GM10248 (cell line): Measurements from ENCODE around the gene CENPM.

Experiments used
- CTCF ChIA-PET: fragments of 300-600 bp; sonication (Branson Sonifier 250); formaldehyde crosslinking; extraction: SDS; loops from one replicate; lab custom pipeline; 2021; ENCODE audit warnings: antibody characterized with exemption; lab: Yijun Ruan, JAX
- POLR2A ChIA-PET: fragments of 350-650 bp; sonication (Branson Sonifier 250); formaldehyde crosslinking; extraction: SDS; loops from one replicate; lab custom pipeline; 2020; ENCODE audit warnings: antibody characterized with exemption; lab: Yijun Ruan, JAX
- DNase-seq: peaks from one replicate; pipeline ENCODE4 v3.0.0; 2012; ENCODE audit errors: extremely low spot score
- TF ChIP-seq, protein P1 (sequence below): IDR thresholded peaks from 2 replicates; pipeline ENCODE4 v1.5.1; 2012; ENCODE audit warnings: mild to moderate bottlenecking, low read depth; ENCODE audit errors: extremely low read depth, missing control alignments, control extremely low read depth

The CENPM gene

DNA sequence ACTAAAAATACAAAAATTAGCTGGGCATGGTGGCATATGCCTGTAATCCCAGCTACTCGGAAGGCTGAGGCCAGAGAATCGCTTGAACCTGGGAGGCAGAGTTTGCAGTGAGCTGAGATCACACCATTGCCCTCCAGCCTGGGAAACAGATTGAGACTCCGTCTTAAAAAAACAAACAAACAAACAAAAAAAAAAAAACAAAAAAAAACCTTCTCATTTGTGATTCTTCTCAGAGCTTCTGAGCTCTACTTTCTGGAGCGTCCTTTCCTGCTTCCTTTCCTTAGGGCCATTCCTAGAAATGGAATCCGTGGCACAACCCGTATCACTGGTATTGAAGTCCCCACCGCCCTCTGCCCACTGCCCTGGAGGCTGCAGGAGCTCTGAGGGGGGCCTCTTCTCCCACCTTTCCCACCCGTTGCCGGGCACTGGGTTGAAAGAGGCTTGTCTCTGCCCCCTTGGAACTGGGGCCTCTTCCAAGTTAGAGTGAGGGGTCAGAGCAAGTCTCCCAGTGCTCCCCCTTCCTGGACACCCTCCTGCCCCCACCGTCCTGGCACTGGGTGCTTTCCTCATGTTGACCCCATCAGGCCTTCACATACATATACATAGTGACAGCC is 30.1 kb downstream of the CENPM start:
- CTCF ChIA-PET: interaction anchor here (1.0 to 7.4 kb wide), 6 partner anchors 8 to 219 kb away, joined by 3 to 46 read pairs (median 4); partner anchors contain the start of gene TNFRSF13C
- TF ChIP-seq, protein P1, sequence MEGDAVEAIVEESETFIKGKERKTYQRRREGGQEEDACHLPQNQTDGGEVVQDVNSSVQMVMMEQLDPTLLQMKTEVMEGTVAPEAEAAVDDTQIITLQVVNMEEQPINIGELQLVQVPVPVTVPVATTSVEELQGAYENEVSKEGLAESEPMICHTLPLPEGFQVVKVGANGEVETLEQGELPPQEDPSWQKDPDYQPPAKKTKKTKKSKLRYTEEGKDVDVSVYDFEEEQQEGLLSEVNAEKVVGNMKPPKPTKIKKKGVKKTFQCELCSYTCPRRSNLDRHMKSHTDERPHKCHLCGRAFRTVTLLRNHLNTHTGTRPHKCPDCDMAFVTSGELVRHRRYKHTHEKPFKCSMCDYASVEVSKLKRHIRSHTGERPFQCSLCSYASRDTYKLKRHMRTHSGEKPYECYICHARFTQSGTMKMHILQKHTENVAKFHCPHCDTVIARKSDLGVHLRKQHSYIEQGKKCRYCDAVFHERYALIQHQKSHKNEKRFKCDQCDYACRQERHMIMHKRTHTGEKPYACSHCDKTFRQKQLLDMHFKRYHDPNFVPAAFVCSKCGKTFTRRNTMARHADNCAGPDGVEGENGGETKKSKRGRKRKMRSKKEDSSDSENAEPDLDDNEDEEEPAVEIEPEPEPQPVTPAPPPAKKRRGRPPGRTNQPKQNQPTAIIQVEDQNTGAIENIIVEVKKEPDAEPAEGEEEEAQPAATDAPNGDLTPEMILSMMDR: no peak
- POLR2A ChIA-PET: interaction anchor here (0.5 to 3.7 kb wide), 7 partner anchors 8 to 82 kb away, joined by 3 to 14 read pairs (median 6); partner anchors contain the start of gene CENPM
- no peak for DNase-seq

DNA sequence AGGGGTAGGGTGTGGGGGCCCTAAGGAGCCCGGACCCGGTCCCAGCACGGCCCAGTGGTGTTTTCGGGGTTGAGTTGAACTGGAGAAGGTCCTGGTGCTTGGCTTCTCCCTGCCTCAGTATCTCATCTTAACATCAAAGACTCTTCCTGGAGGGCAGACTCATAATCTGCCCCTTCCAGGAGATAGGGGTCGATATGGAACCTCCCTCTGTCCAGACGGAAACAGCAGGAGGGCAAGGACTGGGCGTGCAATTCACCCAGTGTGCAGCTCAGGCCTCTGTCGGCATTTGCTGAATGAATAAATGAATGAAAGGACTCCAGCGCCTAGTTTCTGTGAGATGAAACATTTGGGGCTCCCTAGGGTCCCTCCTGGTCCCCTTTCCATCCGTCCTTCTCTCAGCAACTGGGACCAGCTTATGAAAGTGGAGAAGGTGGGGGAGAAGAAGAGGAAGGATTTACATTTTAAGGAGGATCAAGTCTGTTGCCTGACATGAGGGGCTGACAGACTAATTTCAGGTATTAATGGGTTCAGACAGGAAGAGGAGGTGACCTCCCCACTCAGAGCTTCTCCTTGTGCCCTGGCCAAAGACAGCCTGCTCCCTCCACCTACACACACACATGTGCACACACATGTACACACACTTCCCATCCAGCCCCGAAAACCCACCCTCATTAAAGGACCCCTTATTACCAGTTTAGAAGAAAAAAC is 31.0 kb downstream of the CENPM start:
- DNase-seq: no peak
- CTCF ChIA-PET: interaction anchor here (1.0 to 7.4 kb wide), 5 partner anchors 9 to 219 kb away, joined by 3 to 46 read pairs (median 4); partner anchors contain the start of gene TNFRSF13C
- TF ChIP-seq, protein P1: no peak
- POLR2A ChIA-PET: interaction anchor here (1.0 to 3.7 kb wide), 3 partner anchors 9 to 22 kb away, joined by 4 to 14 read pairs (median 8); no protein-coding TSS in a partner anchor

DNA sequence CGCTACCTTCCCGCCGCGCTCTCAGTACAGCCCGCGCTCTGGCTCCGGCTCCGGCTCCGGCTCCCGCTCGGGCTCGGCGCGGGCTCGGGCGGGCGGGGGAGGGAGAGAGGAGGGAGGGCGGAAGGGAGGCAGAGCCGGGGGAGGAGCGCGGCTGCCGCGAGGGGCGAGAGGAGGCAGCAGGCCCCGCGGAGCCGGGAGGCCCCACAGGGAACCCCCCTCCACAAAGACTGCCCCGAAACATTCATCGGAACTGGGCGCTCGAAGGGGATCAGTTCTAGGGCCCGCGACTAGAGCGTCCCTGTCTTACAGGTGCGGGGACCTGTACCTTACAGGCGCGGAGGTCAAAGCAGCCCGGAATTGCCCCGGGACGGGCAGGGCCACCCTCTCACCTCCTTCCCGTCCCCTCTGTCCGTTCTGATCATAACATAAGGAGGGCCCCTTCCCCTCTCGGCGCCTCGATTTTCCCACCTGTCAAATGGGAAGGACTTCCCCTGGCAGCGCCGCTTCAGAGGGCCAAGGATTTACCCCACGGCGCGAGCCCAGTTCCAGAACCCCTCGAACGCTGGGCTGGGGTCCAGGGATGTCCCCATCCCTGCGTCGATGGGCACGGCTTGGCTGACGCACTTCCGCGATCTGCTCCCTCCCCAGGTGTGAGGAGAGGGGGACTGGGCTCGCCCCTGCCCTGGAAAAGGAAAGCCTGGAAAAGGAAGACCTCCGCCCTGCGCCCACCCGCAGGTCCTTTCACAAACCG is 31.7 kb downstream of the CENPM start, which contains the start of gene SHISA8:
TSS of gene SHISA8 (minus strand) at position 40 of the 751 bp plus-strand sequence. CDS start 407 bp downstream, outside the sequence.
- POLR2A ChIA-PET: interaction anchor here (0.7 to 3.7 kb wide), 3 partner anchors 10 to 53 kb away, joined by 3 to 14 read pairs (median 4); no protein-coding TSS in a partner anchor

DNA sequence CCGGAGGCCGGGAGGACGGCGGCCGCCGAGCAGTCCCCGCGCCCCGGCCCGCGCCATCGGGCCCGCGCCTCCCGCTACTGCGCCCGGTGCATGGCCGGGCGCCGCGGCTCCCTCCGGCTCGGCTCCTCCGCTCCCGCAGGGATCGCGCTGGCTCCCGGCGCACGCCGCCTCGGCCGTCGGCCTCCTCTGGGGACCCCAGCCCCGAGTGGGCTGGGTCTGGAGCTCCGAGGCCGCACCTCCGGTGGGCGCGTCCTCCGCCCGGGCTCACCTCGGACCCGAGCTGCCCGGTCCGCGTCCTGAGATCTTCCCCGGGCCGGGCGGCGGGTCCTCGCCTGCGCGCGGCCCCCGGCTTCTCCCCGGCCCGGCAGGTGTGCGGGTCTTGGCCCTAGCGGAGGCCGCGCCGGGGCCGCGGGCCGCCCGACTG is 32.3 kb downstream of the CENPM start:
- ChIA-PET CTCF (interaction anchor here (1.2 to 7.4 kb wide), 2 partner anchors 10 to 26 kb away, joined by 4 to 46 read pairs; partner anchors contain the start of gene TNFRSF13C), POLR2A (interaction anchor here (0.7 to 3.7 kb wide), 3 partner anchors 10 to 52 kb away, joined by 3 to 14 read pairs (median 4); no protein-coding TSS in a partner anchor)
- DNase-seq: no peak
- TF ChIP-seq, protein P1: no peak

More for the DNA sequence above, 31.7 kb downstream of the CENPM start, which contains the start of gene SHISA8:
- CTCF ChIA-PET: interaction anchor here (1.2 to 7.4 kb wide), 4 partner anchors 10 to 218 kb away, joined by 3 to 46 read pairs (median 4); partner anchors contain the start of gene TNFRSF13C
- TF ChIP-seq, protein P1: no peak
- DNase-seq: peak; percentile 77

DNA sequence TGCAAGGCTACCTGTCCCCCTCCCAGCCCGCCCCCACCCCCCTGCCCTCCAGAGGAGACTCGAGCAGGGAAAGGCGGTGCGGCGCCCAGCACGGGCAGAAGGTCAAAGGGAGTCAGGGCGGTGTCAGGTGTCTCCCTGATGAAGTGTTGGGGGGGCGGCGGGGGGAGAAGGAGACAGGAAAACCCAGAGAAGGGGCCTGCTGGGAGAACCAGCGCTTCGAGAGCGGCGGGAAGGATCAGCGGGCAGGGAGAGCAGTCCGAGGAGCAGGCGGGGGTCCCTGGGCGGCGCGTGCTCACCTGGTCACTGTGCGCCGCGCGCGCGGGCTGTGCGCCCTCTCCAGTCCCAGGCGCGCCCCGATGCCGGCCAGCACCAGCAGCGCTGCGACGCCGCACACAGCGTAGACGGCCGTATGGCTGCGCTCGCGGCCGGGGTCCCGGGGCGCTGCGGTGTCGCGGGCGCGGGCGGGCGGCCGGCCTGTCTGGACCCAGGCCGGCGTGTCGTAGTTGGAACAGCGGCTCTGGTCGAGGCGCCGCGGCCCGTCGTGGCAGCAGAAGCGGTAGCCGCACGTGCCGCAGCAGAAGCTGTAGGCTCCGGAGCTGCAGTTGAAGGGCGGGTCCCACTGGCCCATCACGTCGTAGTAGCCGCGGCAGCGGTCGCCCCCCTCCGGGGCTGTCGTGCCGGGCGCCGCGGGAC is 33.0 kb downstream of the CENPM start:
- ChIA-PET CTCF (interaction anchor here (1.2 to 7.4 kb wide), 3 partner anchors 11 to 27 kb away, joined by 4 to 46 read pairs (median 11); partner anchors contain the start of gene TNFRSF13C), POLR2A (interaction anchor here (1.1 to 3.7 kb wide), 2 partner anchors 11 to 52 kb away, joined by 4 to 14 read pairs; no protein-coding TSS in a partner anchor)
- no peak for DNase-seq
- TF ChIP-seq, protein P1: peak; percentile 12
